HEK293 (cell line): Measurements from ENCODE around the gene RNF166.

Experiments
- CTCF ChIA-PET: fragments of 350-600 bp; formaldehyde crosslinking; extraction: SDS; loops from one replicate; lab custom pipeline; 2021; ENCODE audit warnings: antibody characterized with exemption; lab: Yijun Ruan, JAX
- POLR2A ChIA-PET: fragments of 300-600 bp; formaldehyde crosslinking; extraction: SDS; loops from one replicate; lab custom pipeline; 2020; ENCODE audit warnings: antibody characterized with exemption, inconsistent platforms; lab: Yijun Ruan, JAX
- H3K27ac ChIP-seq: fragments of 200-500 bp; sonication (Bioruptor generic); 2 replicates; pipeline ENCODE4 v1.5.1; 2014; ENCODE audit warnings: low read depth, low read length, control low read depth, inconsistent platforms; ENCODE audit errors: extremely low read depth
- H3K36me3 ChIP-seq, 2 experiments: fragments of 200-500 bp in 1 of 2; sonication (Bioruptor generic) in 1 of 2; 1 replicate in 1 of 2; 2 replicates in 1 of 2; pipeline ENCODE4 v1.5.1; 2014 to 2017; ENCODE audit warnings: inconsistent platforms in 2 of 2, low read length in 2 of 2; ENCODE audit not compliant: control insufficient read depth in 2 of 2, insufficient read depth in 1 of 2
- H3K4me1 ChIP-seq: fragments of 200-500 bp; sonication (Bioruptor generic); 2 replicates; pipeline ENCODE4 v1.5.1; 2014; ENCODE audit warnings: mild to moderate bottlenecking, low read length, inconsistent platforms; ENCODE audit not compliant: control insufficient read depth, insufficient read depth
- H3K4me3 ChIP-seq: 2 replicates; pipeline ENCODE4 v1.5.1; 2011; ENCODE audit warnings: low read depth, mild to moderate bottlenecking, control low read depth, low read length, moderate library complexity
- H3K9me3 ChIP-seq: fragments of 200-500 bp; sonication (Bioruptor generic); 2 replicates; pipeline ENCODE4 v1.5.1; 2014; ENCODE audit warnings: low read depth, low read length, inconsistent platforms; ENCODE audit not compliant: control insufficient read depth, insufficient read depth
- HOXD13 ChIP-seq: sonication (generic); formaldehyde crosslinking; IDR thresholded peaks from 2 replicates; pipeline ENCODE4 v1.8.0; 2022; ENCODE audit warnings: missing genetic modification reagents, borderline replicate concordance
- SALL2 ChIP-seq: fragments of 450-650 bp; formaldehyde crosslinking; IDR thresholded peaks from 2 replicates; pipeline ENCODE4 v1.5.0; 2017; ENCODE audit warnings: missing biosample characterization, mild to moderate bottlenecking, missing genetic modification characterization, borderline replicate concordance
- ZNF112 ChIP-seq: fragments of 450-650 bp; formaldehyde crosslinking; IDR thresholded peaks from 2 replicates; pipeline ENCODE4 v1.5.0; 2017; ENCODE audit warnings: missing biosample characterization, missing genetic modification characterization
- ZNF140 ChIP-seq: fragments of 450-650 bp; formaldehyde crosslinking; IDR thresholded peaks from 2 replicates; pipeline ENCODE4 v1.5.1; 2016; ENCODE audit warnings: missing biosample characterization, missing genetic modification characterization
- ZNF214 ChIP-seq: fragments of 450-650 bp; formaldehyde crosslinking; IDR thresholded peaks from 2 replicates; pipeline ENCODE4 v1.5.1; 2017; ENCODE audit warnings: missing biosample characterization, mild to moderate bottlenecking, missing genetic modification characterization, borderline replicate concordance
- ZNF391 ChIP-seq: fragments of 450-650 bp; formaldehyde crosslinking; IDR thresholded peaks from 2 replicates; pipeline ENCODE4 v1.5.1; 2016; ENCODE audit warnings: low read depth, missing biosample characterization, missing genetic modification characterization, borderline replicate concordance
- ZNF416 ChIP-seq: fragments of 450-650 bp; formaldehyde crosslinking; IDR thresholded peaks from 2 replicates; pipeline ENCODE4 v1.5.1; 2016; ENCODE audit warnings: missing biosample characterization, missing genetic modification characterization
- ZNF433 ChIP-seq: fragments of 450-650 bp; formaldehyde crosslinking; IDR thresholded peaks from 2 replicates; pipeline ENCODE4 v1.5.1; 2016; ENCODE audit warnings: missing biosample characterization, missing genetic modification characterization, low read depth
- ZNF501 ChIP-seq: fragments of 450-650 bp; formaldehyde crosslinking; IDR thresholded peaks from 2 replicates; pipeline ENCODE4 v1.5.1; 2016; ENCODE audit warnings: missing biosample characterization, missing genetic modification characterization
- ZNF521 ChIP-seq: fragments of 450-650 bp; formaldehyde crosslinking; IDR thresholded peaks from 2 replicates; pipeline ENCODE4 v1.5.1; 2017; ENCODE audit warnings: missing biosample characterization, mild to moderate bottlenecking, missing genetic modification characterization
- ZNF610 ChIP-seq: fragments of 450-650 bp; formaldehyde crosslinking; IDR thresholded peaks from 2 replicates; pipeline ENCODE4 v1.5.1; 2016; ENCODE audit warnings: missing biosample characterization, missing genetic modification characterization, borderline replicate concordance
- ZNF629 ChIP-seq: fragments of 450-650 bp; formaldehyde crosslinking; IDR thresholded peaks from 2 replicates; pipeline ENCODE4 v1.5.1; 2017; ENCODE audit warnings: missing biosample characterization, missing genetic modification characterization
- ZNF747 ChIP-seq: fragments of 450-650 bp; formaldehyde crosslinking; IDR thresholded peaks from 2 replicates; pipeline ENCODE4 v1.5.1; 2016; ENCODE audit warnings: missing biosample characterization, missing genetic modification characterization
- ZNF768 ChIP-seq: fragments of 450-650 bp; formaldehyde crosslinking; IDR thresholded peaks from 2 replicates; pipeline ENCODE4 v1.5.1; 2018; ENCODE audit warnings: missing biosample characterization, mild to moderate bottlenecking, missing genetic modification characterization
- ZSCAN5A ChIP-seq: fragments of 450-650 bp; formaldehyde crosslinking; IDR thresholded peaks from 2 replicates; pipeline ENCODE4 v1.5.1; 2016; ENCODE audit warnings: missing biosample characterization, missing genetic modification characterization

RNF166 gene

GRCh38 chr16:88754109-88754911, 48.1 kb upstream of the RNF166 start:
- H3K4me1 ChIP-seq: 0 out of 2 replicates have a peak, but pooled peaks cover 2% of the 10 kb centered on the region
- peaks cover 0 to 4% of the 10 kb centered on the region in 2 experiments; a peak in 1 of 3 replicates for H3K36me3 ChIP-seq
- 0 out of 2 replicates have a peak overlapping the region, but pooled peaks have one; percentile 24 for H3K27ac ChIP-seq
- CTCF ChIA-PET: interaction anchor here (0.5 to 2.5 kb wide), 5 partner anchors 8 to 27 kb away, joined by 3 to 20 read pairs (median 4); no protein-coding TSS in a partner anchor
- POLR2A ChIA-PET: interaction anchor here (0.9 kb wide), 1 partner anchor 30 kb away, joined by 3 read pairs; no protein-coding TSS in a partner anchor
- H3K4me3 ChIP-seq: no peak overlapping the region
- no peaks in the 10 kb centered on the region for H3K9me3 ChIP-seq
- TF ChIP-seq ZNF214 (tag by site-specific recombination) (no peak), SALL2 (tag by site-specific recombination) (no peak), ZNF629 (tag by site-specific recombination) (no peak), ZNF112 (no peak), ZNF610 (tag by site-specific recombination) (no peak), ZNF747 (tag by site-specific recombination) (no peak), ZNF140 (tag by site-specific recombination) (no peak), ZSCAN5A (tag by site-specific recombination) (no peak), HOXD13 (no peak), ZNF391 (tag by site-specific recombination) (no peak), ZNF521 (tag by site-specific recombination) (no peak), ZNF768 (tag by site-specific recombination) (no peak)
- TF ChIP-seq, all 188 proteins: peak for 0

- H3K27ac ChIP-seq: no peak overlapping the region
- no peak for TF ChIP-seq ZNF416 (tag by site-specific recombination)
- TF ChIP-seq ZNF501 (tag by site-specific recombination): no peak
- no peak for TF ChIP-seq ZNF391 (tag by site-specific recombination)
- no peaks in the 10 kb centered on the region for H3K9me3 ChIP-seq
- no peaks in the 10 kb centered on the region for H3K4me1 ChIP-seq
- ChIA-PET POLR2A (no interaction called here), CTCF (interaction anchor here (0.5 to 2.5 kb wide), 4 partner anchors 9 to 26 kb away, joined by 3 to 20 read pairs (median 4); no protein-coding TSS in a partner anchor)
- peaks cover 0 to 4% of the 10 kb centered on the region in 2 experiments; a peak in 1 of 3 replicates for H3K36me3 ChIP-seq
- H3K4me3 ChIP-seq: no peak overlapping the region
Observed at GRCh38 chr16:88753602-88754001, 47.4 kb upstream of the RNF166 start.

GRCh38 chr16:88753191-88753590, 47.0 kb upstream of the RNF166 start:
- Histone ChIP-seq H3K4me1 (no peaks in the 10 kb centered on the region), H3K36me3 (peaks cover 0 to 4% of the 10 kb centered on the region in 2 experiments; a peak in 1 of 3 replicates), H3K9me3 (no peaks in the 10 kb centered on the region), H3K27ac (no peak overlapping the region)
- CTCF ChIA-PET: interaction anchor here (1.5 to 2.5 kb wide), 2 partner anchors 10 to 16 kb away, joined by 4 to 20 read pairs; no protein-coding TSS in a partner anchor
- POLR2A ChIA-PET: no interaction called here
- no peak for TF ChIP-seq ZNF433 (tag by site-specific recombination)
- TF ChIP-seq, all 188 proteins: peak for 0
- H3K4me3 ChIP-seq: no peak overlapping the region
